Spleen (tissue), 11 donors: ENCODE data around the gene TEX14. TPM values are rescaled to one million over a fixed set of nuclear protein-coding genes. Genes with fewer than 3 reads are reported as not detected.

Experiments
- DNase-seq: peaks from one replicate; pipeline ENCODE4 v3.0.0-alpha.2; 2020
- H3K27ac ChIP-seq, 8 donors: fragments of 200-600 bp; sonication (generic) in 7 of 8; 1 replicate in 4 of 8; 2 replicates in 4 of 8; pipeline versions ENCODE4 v1.5.0 to v1.8.0; 2016 to 2021; ENCODE audit warnings: inconsistent platforms in 4 of 8, mild to moderate bottlenecking in 4 of 8, moderate library complexity in 1 of 8
- H3K27me3 ChIP-seq, 7 donors: fragments of 200-600 bp; sonication (generic) in 6 of 7; replicated peaks in 1 of 7; 1 replicate in 4 of 7; 2 replicates in 3 of 7; pipeline versions ENCODE4 v1.5.0 to v1.8.0; 2016 to 2021; ENCODE audit warnings: inconsistent platforms in 3 of 7, mild to moderate bottlenecking in 1 of 7
- H3K36me3 ChIP-seq, 6 donors: fragments of 200-600 bp; sonication (generic) in 5 of 6; 1 replicate in 4 of 6; 2 replicates in 2 of 6; pipeline versions ENCODE4 v1.5.0 to v1.8.0; 2016 to 2021; ENCODE audit warnings: inconsistent platforms in 2 of 6
- H3K4me1 ChIP-seq, 6 donors: fragments of 200-600 bp; sonication (generic) in 5 of 6; 1 replicate in 3 of 6; 2 replicates in 3 of 6; pipeline versions ENCODE4 v1.5.0 to v1.8.0; 2016 to 2021; ENCODE audit warnings: inconsistent platforms in 3 of 6
- H3K4me3 ChIP-seq, 8 donors: fragments of 200-600 bp; sonication (generic) in 7 of 8; 1 replicate in 4 of 8; 2 replicates in 4 of 8; pipeline versions ENCODE4 v1.5.0 to v1.8.0; 2016 to 2021; ENCODE audit warnings: inconsistent platforms in 4 of 8, mild to moderate bottlenecking in 4 of 8, moderate library complexity in 2 of 8
- H3K9me3 ChIP-seq, 8 donors: fragments of 200-600 bp; sonication (generic) in 7 of 8; 1 replicate in 4 of 8; 2 replicates in 4 of 8; pipeline versions ENCODE4 v1.5.0 to v1.8.0; 2016 to 2021; ENCODE audit warnings: inconsistent platforms in 4 of 8
- CTCF ChIP-seq, 11 experiments: fragments of 200-600 bp in 7 of 11; fragments of 450-650 bp in 4 of 11; sonication (generic) in 4 of 11; IDR thresholded peaks in 8 of 11; conservative IDR thresholded peaks in 3 of 11; 1 replicate in 7 of 11; 2 replicates in 4 of 11; pipeline versions ENCODE4 v1.4.0 to v1.8.0; 2016 to 2021; ENCODE audit warnings: antibody characterized with exemption in 11 of 11, inconsistent platforms in 4 of 11, mild to moderate bottlenecking in 1 of 11
- POLR2A ChIP-seq, 3 donors: fragments of 450-650 bp; IDR thresholded peaks; one replicate each; pipeline ENCODE4 v1.5.1; 2017; ENCODE audit warnings: antibody characterized with exemption in 3 of 3, mild to moderate bottlenecking in 1 of 3
- POLR2AphosphoS5 ChIP-seq, 3 donors: sonication (generic); formaldehyde crosslinking; IDR thresholded peaks; one replicate each; pipeline ENCODE4 v1.5.1; 2017; ENCODE audit warnings: antibody characterized with exemption in 3 of 3
- WGBS, 5 donors: extraction: QIAGEN DNeasy Blood & Tissue Kit in 3 of 5; methylation state at CpG; one replicate each; pipeline versions ENCODE4 v1.1.5 to v1.1.7; 2013 to 2018; 5-methylcytosine and 5-hydroxymethylcytosine counted together
- intact Hi-C: fragments of 100-400 bp; cut with DNase I; formaldehyde crosslinking; loops from one replicate; pipeline ENCODE4 v1.15.0; 2023; ENCODE audit warnings: low total_unique reads
- polyA plus RNA-seq, 3 donors: library from polyadenylated mRNA; stranded (reverse); fragments of 200-250 nt; gene quantifications; one replicate each; pipeline ENCODE4 v1.2.1, GENCODE V29; 2013
- total RNA-seq, 7 donors: library from RNA; depleted of rRNA in 3 of 7; stranded (reverse); fragments of >200 nt in 3 of 7; fragmentation: NEBNext Ultra II Directional in 4 of 7; extraction: Animal tissue kit (Norgen Biotek cat#: 25700) in 4 of 7; gene quantifications; one replicate each; pipeline versions ENCODE4 v1.1.0 to v1.2.1, GENCODE V29; 2016 to 2021
- donor health status: healthy with polysubstance abuse.
- donor health status: DM: no; HTN: no; CAD: no; lungs with moderate emphysema.
- donor health status: DM: no; HTN: no; CAD: no.
- donor health status: Bipolar disorder and iron deficiency.
- donor health status: healthy.
- donor health status: DM: no; HTN: no; CAD: no.
- donor health status: DM: yes; HTN: yes; CAD: no.

Gene TEX14
- total and polyA plus RNA-seq, 10 donors: 0.17 to 0.70 (median 0.39) TPM; not detected in 1

- no peak for DNase-seq
- 70 to 89% (median 81%) methylated on average over 4 of the region's 4 CpGs for WGBS, 5 donors
- Histone ChIP-seq H3K4me1 (peaks cover 0 to 9% (median 0%) of the 10 kb centered on the region in 6 donors), H3K36me3 (peaks cover 0 to 95% (median 24%) of the 10 kb centered on the region in 6 donors), H3K27me3 (no peaks in the 10 kb centered on the region), H3K4me3 (no peak overlapping the region), H3K27ac (peak overlapping the region in 1 of 8 donors; percentile 21), H3K9me3 (no peaks in the 10 kb centered on the region)
- TF ChIP-seq POLR2A (IDR thresholded peaks at IDR 0.05) (no peak), POLR2AphosphoS5 (IDR thresholded peaks at IDR 0.05) (no peak), CTCF (IDR thresholded peaks at IDR 0.05 in 8 of 11, conservative IDR thresholded peaks at IDR 0.05 in 3 of 11) (no peak)
- intact Hi-C loops: no loop called here
Observed at GRCh38 chr17:58703137-58703915, 11.5 kb upstream of the TEX14 start.

GRCh38 chr17:58702708-58703107 is 10.9 kb upstream of the TEX14 start:
- Histone ChIP-seq H3K27me3 (no peaks in the 10 kb centered on the region), H3K4me1 (peaks cover 0 to 9% (median 0%) of the 10 kb centered on the region in 6 donors), H3K9me3 (no peaks in the 10 kb centered on the region), H3K27ac (no peak overlapping the region), H3K4me3 (no peak overlapping the region), H3K36me3 (peaks cover 0 to 98% (median 24%) of the 10 kb centered on the region in 6 donors)
- WGBS, 5 donors: 89 to 96% (median 92%) methylated on average over 8 of the region's 8 CpGs
- DNase-seq: no peak
- intact Hi-C loops: no loop called here
- TF ChIP-seq POLR2AphosphoS5 (IDR thresholded peaks at IDR 0.05) (no peak), CTCF (IDR thresholded peaks at IDR 0.05 in 8 of 11, conservative IDR thresholded peaks at IDR 0.05 in 3 of 11) (no peak), POLR2A (IDR thresholded peaks at IDR 0.05) (no peak)

- no peak for DNase-seq
- intact Hi-C loops: no loop called here
- Histone ChIP-seq H3K27me3 (no peaks in the 10 kb centered on the region), H3K4me1 (peaks cover 0 to 8% (median 0%) of the 10 kb centered on the region in 6 donors), H3K36me3 (peaks cover 0 to 98% (median 24%) of the 10 kb centered on the region in 6 donors), H3K27ac (no peak overlapping the region), H3K9me3 (no peaks in the 10 kb centered on the region), H3K4me3 (no peak overlapping the region)
- no peak for TF ChIP-seq CTCF (IDR thresholded peaks at IDR 0.05 in 8 of 11, conservative IDR thresholded peaks at IDR 0.05 in 3 of 11)
- no peak for TF ChIP-seq POLR2A (IDR thresholded peaks at IDR 0.05)
- TF ChIP-seq POLR2AphosphoS5 (IDR thresholded peaks at IDR 0.05): no peak
- WGBS, 5 donors: 64 to 80% (median 75%) methylated on average over 5 of the region's 5 CpGs
Observed at GRCh38 chr17:58702045-58702476, 10.2 kb upstream of the TEX14 start.

DNA sequence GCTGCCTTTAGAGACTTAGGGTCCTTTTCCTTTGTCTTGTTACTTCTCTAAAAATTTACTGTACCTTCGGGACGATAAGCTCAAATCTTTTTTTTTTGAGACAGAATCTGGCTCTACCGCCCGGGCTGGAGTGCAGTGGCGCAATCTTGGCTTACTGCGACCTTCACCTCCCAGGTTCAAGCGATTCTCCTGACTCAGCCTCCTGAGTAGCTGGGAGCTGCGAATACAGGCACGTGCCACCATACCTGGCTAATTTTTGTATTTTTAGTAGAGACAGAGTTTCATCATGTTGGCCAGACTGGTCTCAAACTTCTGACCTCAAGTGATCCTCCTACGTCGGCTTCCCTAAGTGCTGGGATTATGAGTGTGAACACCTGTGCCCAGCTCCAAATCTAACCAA is 7.9 kb upstream of the TEX14 start:
- peaks cover 0 to 7% (median 1%) of the 10 kb centered on the region in 6 donors for H3K4me1 ChIP-seq
- 92 to 97% (median 95%) methylated on average over 11 of the region's 11 CpGs for WGBS, 5 donors
- TF ChIP-seq POLR2A (IDR thresholded peaks at IDR 0.05): no peak
- no peak for TF ChIP-seq POLR2AphosphoS5 (IDR thresholded peaks at IDR 0.05)
- no peak for TF ChIP-seq CTCF (IDR thresholded peaks at IDR 0.05 in 8 of 11, conservative IDR thresholded peaks at IDR 0.05 in 3 of 11)
- H3K4me3 ChIP-seq: no peak overlapping the region
- DNase-seq: no peak
- no peak overlapping the region for H3K27ac ChIP-seq
- peaks cover 0 to 96% (median 30%) of the 10 kb centered on the region in 6 donors for H3K36me3 ChIP-seq
- no peaks in the 10 kb centered on the region for H3K9me3 ChIP-seq
- no peaks in the 10 kb centered on the region for H3K27me3 ChIP-seq
- intact Hi-C loops: no loop called here
